Measurements from ENCODE around the gene ADCY5.
A peak's percentile ranks its signal among the peaks of the same experiment; 100 is the strongest.

Gene ADCY5

DNA sequence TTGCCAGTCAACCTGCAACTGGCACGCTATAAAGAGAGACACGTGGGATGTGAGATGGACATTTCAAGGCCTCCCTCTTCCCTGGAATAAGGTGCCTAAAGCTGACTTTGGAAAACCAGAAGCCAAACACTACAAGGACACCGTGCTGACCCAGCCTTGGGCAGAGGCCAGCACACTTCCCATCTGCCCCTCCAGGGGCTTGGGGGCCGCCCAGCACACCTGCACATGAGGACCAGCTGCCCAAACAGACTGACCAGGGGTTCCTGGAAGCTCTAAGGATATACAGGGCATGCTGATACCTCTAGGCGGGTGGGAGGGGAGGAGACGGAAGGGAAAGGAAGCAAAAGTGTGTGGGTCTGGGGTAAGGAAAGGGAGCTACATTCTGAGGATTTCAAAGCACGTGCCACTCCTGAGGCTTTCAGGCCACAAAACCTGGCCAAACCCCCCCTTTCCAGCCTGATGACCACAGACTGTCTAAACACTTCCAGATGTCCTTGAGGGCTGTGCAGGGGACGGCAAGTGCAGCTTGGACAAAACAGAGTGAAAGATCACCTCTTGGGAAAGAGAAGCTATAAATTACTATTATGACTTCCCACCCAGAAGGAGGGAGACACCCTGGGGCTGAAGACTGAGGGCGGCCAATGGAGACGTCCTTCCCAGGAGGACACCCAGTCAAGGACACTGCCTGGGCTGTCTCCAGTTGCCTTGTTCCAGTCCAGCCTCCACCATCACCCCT is 57.9 kb downstream of the ADCY5 start:
- Histone ChIP-seq H3K4me1 (ENCODE audit: control insufficient read depth in 5 of 5, insufficient read depth in 5 of 5, low read length in 5 of 5) (peaks cover 6 to 71% (median 40%) of the 10 kb centered on the region in 5 donors), H3K27ac (ENCODE audit: low read depth, low read length) (peak overlapping the region; percentile 74), H3K36me3 (ENCODE audit: control insufficient read depth in 5 of 5, insufficient read depth in 5 of 5, low read length in 5 of 5) (no peaks in the 10 kb centered on the region), H3K27me3 (ENCODE audit: control insufficient read depth in 5 of 5, insufficient read depth in 4 of 5, low read length in 5 of 5) (no peaks in the 10 kb centered on the region), H3K4me3 (ENCODE audit: low read depth in 1 of 5, low read length in 5 of 5) (no peak overlapping the region), H3K9ac (ENCODE audit: low read length in 5 of 5) (peak overlapping the region in 1 of 5 donors; percentile 42), H3K9me3 (ENCODE audit: control insufficient read depth in 5 of 5, low read length in 5 of 5) (no peaks in the 10 kb centered on the region)

DNA sequence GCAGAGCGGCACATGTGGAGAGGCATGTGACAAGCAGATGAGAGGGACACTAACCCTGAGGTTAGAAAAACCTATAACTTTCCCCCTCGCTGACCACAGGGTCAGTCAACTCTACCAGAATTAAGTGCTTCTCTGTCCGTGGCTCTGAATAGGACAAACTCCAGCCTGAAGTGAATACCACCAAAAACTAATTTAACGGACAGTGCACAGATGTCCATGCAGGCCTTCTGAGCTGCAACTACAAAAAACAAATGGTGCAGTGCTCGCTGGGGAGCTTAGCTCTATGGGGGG is 59.3 kb downstream of the ADCY5 start:
- Histone ChIP-seq H3K27ac (ENCODE audit: low read depth, low read length) (peak overlapping the region; percentile 43), H3K4me3 (ENCODE audit: low read depth in 1 of 5, low read length in 5 of 5) (no peak overlapping the region), H3K27me3 (ENCODE audit: control insufficient read depth in 5 of 5, insufficient read depth in 4 of 5, low read length in 5 of 5) (no peaks in the 10 kb centered on the region), H3K36me3 (ENCODE audit: control insufficient read depth in 5 of 5, insufficient read depth in 5 of 5, low read length in 5 of 5) (no peaks in the 10 kb centered on the region), H3K9ac (ENCODE audit: low read length in 5 of 5) (no peak overlapping the region), H3K9me3 (ENCODE audit: control insufficient read depth in 5 of 5, low read length in 5 of 5) (no peaks in the 10 kb centered on the region), H3K4me1 (ENCODE audit: control insufficient read depth in 5 of 5, insufficient read depth in 5 of 5, low read length in 5 of 5) (peaks cover 6 to 74% (median 45%) of the 10 kb centered on the region in 5 donors)

DNA sequence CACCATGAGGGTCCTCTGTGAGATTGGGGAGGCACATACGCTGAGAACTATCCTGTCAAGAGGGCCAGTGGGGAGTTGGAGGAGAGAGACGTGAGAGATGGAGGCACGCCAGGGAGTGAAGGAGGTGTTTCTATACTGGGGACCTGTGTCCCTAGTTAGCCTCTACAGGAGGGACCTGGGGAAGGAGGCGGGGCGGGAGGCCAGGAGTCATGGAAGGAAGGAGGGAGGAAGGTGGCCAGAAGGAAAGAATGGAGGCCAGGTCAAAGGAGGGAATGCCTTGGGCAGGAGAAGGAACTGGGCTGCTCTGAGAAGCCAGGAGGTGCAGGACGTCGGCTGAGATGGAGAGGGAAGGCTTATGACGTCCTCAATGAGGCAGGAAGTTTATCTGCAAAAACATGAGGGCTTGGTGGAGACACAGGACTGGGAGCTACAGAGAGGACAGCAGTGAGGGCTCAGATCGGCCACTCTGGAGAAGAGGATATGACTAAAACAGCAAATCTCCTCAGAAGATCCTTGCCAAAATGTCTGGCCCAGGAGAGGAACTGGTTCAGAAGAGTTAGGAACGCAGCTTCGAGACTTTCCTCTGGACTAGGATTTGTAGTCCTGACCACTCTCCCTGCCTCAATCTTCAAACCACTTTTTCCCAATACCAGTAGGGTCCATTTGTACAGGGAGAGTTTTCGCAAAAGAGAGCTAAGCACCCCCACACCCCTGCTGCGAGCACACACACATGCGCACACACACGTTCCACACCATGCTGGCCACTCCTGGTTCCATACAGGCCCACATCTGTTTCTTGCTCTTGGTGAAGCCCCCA is 59.9 kb downstream of the ADCY5 start:
- Histone ChIP-seq H3K36me3 (ENCODE audit: control insufficient read depth in 5 of 5, insufficient read depth in 5 of 5, low read length in 5 of 5) (no peaks in the 10 kb centered on the region), H3K27ac (ENCODE audit: low read depth, low read length) (peak overlapping the region; percentile 43), H3K4me1 (ENCODE audit: control insufficient read depth in 5 of 5, insufficient read depth in 5 of 5, low read length in 5 of 5) (peaks cover 6 to 77% (median 45%) of the 10 kb centered on the region in 5 donors), H3K4me3 (ENCODE audit: low read depth in 1 of 5, low read length in 5 of 5) (no peak overlapping the region), H3K9ac (ENCODE audit: low read length in 5 of 5) (no peak overlapping the region), H3K27me3 (ENCODE audit: control insufficient read depth in 5 of 5, insufficient read depth in 4 of 5, low read length in 5 of 5) (no peaks in the 10 kb centered on the region), H3K9me3 (ENCODE audit: control insufficient read depth in 5 of 5, low read length in 5 of 5) (no peaks in the 10 kb centered on the region)

DNA sequence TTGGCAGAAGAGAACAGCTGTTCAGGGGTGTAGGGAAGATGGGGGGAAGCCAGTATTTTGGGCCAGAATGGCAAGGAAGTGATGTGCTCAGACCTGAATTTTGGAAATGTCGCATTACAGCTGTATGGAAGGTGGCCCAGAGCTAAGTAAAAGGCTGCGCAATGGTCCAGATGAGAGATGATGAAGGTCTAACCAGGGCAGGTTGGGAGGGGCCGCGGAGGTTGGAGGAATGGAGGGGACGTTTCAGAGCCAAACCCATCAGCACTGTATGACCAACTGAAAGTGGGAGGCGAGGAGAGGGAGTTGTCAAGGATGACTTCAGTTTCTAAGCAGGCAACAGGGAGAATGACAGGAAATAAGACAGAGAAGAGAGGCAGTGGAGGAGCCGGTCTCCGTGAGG is 60.8 kb downstream of the ADCY5 start:
- H3K4me3 ChIP-seq (ENCODE audit: low read depth in 1 of 5, low read length in 5 of 5) = no peak overlapping the region
- no peaks in the 10 kb centered on the region for H3K27me3 ChIP-seq (ENCODE audit: control insufficient read depth in 5 of 5, insufficient read depth in 4 of 5, low read length in 5 of 5)
- H3K27ac ChIP-seq (ENCODE audit: low read depth, low read length) = peak overlapping the region; percentile 43
- no peaks in the 10 kb centered on the region for H3K9me3 ChIP-seq (ENCODE audit: control insufficient read depth in 5 of 5, low read length in 5 of 5)
- peaks cover 8 to 83% (median 48%) of the 10 kb centered on the region in 5 donors for H3K4me1 ChIP-seq (ENCODE audit: control insufficient read depth in 5 of 5, insufficient read depth in 5 of 5, low read length in 5 of 5)
- H3K9ac ChIP-seq (ENCODE audit: low read length in 5 of 5) = no peak overlapping the region
- no peaks in the 10 kb centered on the region for H3K36me3 ChIP-seq (ENCODE audit: control insufficient read depth in 5 of 5, insufficient read depth in 5 of 5, low read length in 5 of 5)

DNA sequence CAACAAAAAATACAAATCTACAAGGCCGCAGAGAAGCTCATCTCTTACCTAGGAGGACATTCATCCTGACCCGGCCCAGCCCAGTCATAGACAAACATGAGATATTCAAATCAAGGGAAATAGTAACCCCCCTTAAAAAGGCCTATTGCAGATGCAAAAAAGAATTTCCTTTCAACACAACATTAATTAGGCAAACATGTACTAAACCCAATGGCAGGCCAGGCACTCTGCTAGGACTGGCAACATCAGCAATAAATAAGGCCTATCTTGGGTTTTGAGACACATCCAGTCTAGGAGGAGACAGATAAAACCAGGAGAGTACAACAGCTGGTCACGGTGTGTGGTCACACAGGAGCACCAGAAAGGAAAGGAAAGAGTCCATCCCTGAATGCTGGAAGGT is 61.4 kb downstream of the ADCY5 start:
- H3K9ac ChIP-seq (ENCODE audit: low read length in 5 of 5) = no peak overlapping the region
- no peaks in the 10 kb centered on the region for H3K36me3 ChIP-seq (ENCODE audit: control insufficient read depth in 5 of 5, insufficient read depth in 5 of 5, low read length in 5 of 5)
- H3K27me3 ChIP-seq (ENCODE audit: control insufficient read depth in 5 of 5, insufficient read depth in 4 of 5, low read length in 5 of 5) = no peaks in the 10 kb centered on the region
- H3K4me1 ChIP-seq (ENCODE audit: control insufficient read depth in 5 of 5, insufficient read depth in 5 of 5, low read length in 5 of 5) = peaks cover 8 to 79% (median 42%) of the 10 kb centered on the region in 5 donors
- H3K27ac ChIP-seq (ENCODE audit: low read depth, low read length) = peak overlapping the region; percentile 43
- H3K9me3 ChIP-seq (ENCODE audit: control insufficient read depth in 5 of 5, low read length in 5 of 5) = no peaks in the 10 kb centered on the region
- no peak overlapping the region for H3K4me3 ChIP-seq (ENCODE audit: low read depth in 1 of 5, low read length in 5 of 5)

DNA sequence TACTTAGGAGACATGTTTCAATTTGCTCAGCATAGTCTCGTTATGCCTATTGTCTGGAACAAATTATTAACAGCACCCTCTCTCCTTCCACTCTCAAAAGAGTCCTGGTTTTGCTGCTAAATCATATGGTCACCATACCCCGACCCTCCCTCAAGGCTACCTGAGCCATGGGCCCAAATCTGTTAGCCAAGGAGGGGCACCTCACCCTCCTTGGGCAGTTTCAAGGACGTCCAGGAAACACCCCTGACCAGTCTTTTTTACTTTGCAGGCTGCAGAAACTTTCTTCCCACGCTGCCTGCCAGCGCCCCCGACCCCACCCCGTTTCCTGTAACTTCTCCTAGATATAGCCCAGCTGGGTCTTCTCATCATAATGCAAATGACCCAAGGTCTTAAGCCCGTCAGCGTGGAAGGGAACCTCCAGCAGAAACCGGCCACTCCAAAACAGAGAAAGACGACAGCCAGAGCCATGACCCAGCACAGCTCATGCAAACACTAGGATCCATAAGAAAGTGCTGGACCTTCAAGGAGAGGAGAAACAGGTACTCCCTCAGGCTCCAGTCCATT is 62.3 kb downstream of the ADCY5 start:
- Histone ChIP-seq H3K27ac (ENCODE audit: low read depth, low read length) (peak overlapping the region; percentile 43), H3K4me1 (ENCODE audit: control insufficient read depth in 5 of 5, insufficient read depth in 5 of 5, low read length in 5 of 5) (peaks cover 8 to 69% (median 36%) of the 10 kb centered on the region in 5 donors)

DNA sequence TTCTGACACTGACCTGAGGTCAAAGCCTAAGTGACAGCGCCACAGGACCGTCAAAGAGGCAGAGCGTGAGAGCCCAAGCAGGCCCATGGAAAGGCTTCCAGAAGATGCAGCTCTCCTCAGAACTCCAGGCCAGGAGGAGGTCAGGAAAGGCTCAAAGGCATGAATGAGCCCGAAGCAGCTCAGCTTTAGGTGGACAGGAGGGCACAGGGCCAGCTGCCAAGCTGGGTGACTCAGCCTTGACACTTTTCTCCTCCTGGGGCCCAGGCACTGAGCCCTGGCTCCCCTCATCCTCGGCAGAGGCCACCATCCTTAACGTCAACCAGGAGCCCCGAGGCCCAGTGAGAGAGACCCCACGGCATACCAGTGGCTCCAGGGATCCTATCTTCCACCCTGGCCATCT is 62.9 kb downstream of the ADCY5 start:
- peak overlapping the region; percentile 43 for H3K27ac ChIP-seq (ENCODE audit: low read depth, low read length)
- no peaks in the 10 kb centered on the region for H3K27me3 ChIP-seq (ENCODE audit: control insufficient read depth in 5 of 5, insufficient read depth in 4 of 5, low read length in 5 of 5)
- peaks cover 3 to 68% (median 36%) of the 10 kb centered on the region in 5 donors for H3K4me1 ChIP-seq (ENCODE audit: control insufficient read depth in 5 of 5, insufficient read depth in 5 of 5, low read length in 5 of 5)
- H3K9me3 ChIP-seq (ENCODE audit: control insufficient read depth in 5 of 5, low read length in 5 of 5) = no peaks in the 10 kb centered on the region
- H3K4me3 ChIP-seq (ENCODE audit: low read depth in 1 of 5, low read length in 5 of 5) = no peak overlapping the region
- H3K9ac ChIP-seq (ENCODE audit: low read length in 5 of 5) = no peak overlapping the region
- H3K36me3 ChIP-seq (ENCODE audit: control insufficient read depth in 5 of 5, insufficient read depth in 5 of 5, low read length in 5 of 5) = no peaks in the 10 kb centered on the region

More for the DNA sequence above, 62.3 kb downstream of the ADCY5 start:
- no peak overlapping the region for H3K4me3 ChIP-seq (ENCODE audit: low read depth in 1 of 5, low read length in 5 of 5)
- no peaks in the 10 kb centered on the region for H3K27me3 ChIP-seq (ENCODE audit: control insufficient read depth in 5 of 5, insufficient read depth in 4 of 5, low read length in 5 of 5)
- H3K9ac ChIP-seq (ENCODE audit: low read length in 5 of 5) = no peak overlapping the region
- no peaks in the 10 kb centered on the region for H3K9me3 ChIP-seq (ENCODE audit: control insufficient read depth in 5 of 5, low read length in 5 of 5)
- no peaks in the 10 kb centered on the region for H3K36me3 ChIP-seq (ENCODE audit: control insufficient read depth in 5 of 5, insufficient read depth in 5 of 5, low read length in 5 of 5)

DNA sequence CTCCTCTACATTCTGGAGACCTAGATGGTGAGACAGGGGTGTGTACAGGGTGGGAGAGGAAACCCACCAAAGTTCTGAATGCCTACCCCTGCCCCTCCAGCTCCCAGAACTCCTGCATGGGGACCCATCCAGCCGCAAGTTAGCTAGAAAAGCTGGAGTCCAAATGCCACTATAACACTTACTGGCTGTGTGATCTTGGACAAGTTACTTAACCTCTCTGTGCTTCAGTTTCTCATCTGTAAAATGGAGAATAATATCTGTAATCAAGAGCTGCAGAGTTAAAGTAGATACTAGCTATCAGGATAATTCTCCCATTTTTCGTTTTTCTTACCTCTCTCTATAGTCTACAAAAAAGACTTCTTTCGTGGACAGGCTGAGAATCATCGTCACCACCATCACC is 63.4 kb downstream of the ADCY5 start:
- Histone ChIP-seq H3K4me1 (ENCODE audit: control insufficient read depth in 5 of 5, insufficient read depth in 5 of 5, low read length in 5 of 5) (peaks cover 0 to 68% (median 34%) of the 10 kb centered on the region in 5 donors), H3K27me3 (ENCODE audit: control insufficient read depth in 5 of 5, insufficient read depth in 4 of 5, low read length in 5 of 5) (no peaks in the 10 kb centered on the region), H3K4me3 (ENCODE audit: low read depth in 1 of 5, low read length in 5 of 5) (no peak overlapping the region), H3K9ac (ENCODE audit: low read length in 5 of 5) (no peak overlapping the region), H3K9me3 (ENCODE audit: control insufficient read depth in 5 of 5, low read length in 5 of 5) (no peaks in the 10 kb centered on the region), H3K36me3 (ENCODE audit: control insufficient read depth in 5 of 5, insufficient read depth in 5 of 5, low read length in 5 of 5) (no peaks in the 10 kb centered on the region), H3K27ac (ENCODE audit: low read depth, low read length) (peak overlapping the region; percentile 43)

DNA sequence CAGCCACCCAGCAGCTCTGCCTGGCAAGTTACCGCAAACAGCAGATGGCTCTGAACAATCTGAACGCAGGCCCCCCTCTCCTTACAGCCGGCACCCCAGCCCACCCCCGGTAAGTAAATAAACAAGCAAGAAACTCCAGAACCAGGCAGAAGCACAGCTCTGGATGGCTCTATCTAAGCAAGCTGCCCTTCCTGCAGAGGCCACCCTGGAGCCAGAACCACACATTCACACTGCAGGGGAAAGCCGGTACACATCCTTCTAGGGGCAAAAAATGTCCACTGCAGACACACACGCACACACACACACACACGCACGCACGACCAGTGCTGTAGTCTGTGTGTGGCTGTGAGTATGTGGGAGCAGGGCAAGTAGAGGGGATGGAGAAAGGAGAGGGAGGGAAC is 63.9 kb downstream of the ADCY5 start:
- no peaks in the 10 kb centered on the region for H3K27me3 ChIP-seq (ENCODE audit: control insufficient read depth in 5 of 5, insufficient read depth in 4 of 5, low read length in 5 of 5)
- no peaks in the 10 kb centered on the region for H3K9me3 ChIP-seq (ENCODE audit: control insufficient read depth in 5 of 5, low read length in 5 of 5)
- no peak overlapping the region for H3K9ac ChIP-seq (ENCODE audit: low read length in 5 of 5)
- H3K27ac ChIP-seq (ENCODE audit: low read depth, low read length) = peak overlapping the region; percentile 13
- H3K4me3 ChIP-seq (ENCODE audit: low read depth in 1 of 5, low read length in 5 of 5) = no peak overlapping the region
- no peaks in the 10 kb centered on the region for H3K36me3 ChIP-seq (ENCODE audit: control insufficient read depth in 5 of 5, insufficient read depth in 5 of 5, low read length in 5 of 5)
- peaks cover 0 to 68% (median 36%) of the 10 kb centered on the region in 5 donors for H3K4me1 ChIP-seq (ENCODE audit: control insufficient read depth in 5 of 5, insufficient read depth in 5 of 5, low read length in 5 of 5)

DNA sequence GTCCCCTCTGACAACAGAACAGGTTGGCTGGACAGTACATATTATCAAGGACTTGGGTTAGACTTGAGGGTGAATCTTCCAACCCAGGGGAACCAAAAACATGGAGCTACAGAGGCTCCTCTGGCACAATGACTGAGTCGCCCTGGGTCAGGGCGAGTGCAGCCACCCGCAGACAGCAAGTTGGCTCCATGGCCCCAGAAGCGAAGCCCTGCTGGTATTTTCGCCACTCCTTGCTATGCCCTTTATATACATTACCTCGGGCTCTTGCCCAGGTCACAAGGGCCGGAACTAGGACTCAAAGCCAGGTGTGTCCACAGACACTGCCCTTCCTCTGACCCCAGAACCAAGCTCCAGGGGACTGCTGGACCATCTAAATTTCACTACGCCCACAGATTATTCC is 64.6 kb downstream of the ADCY5 start:
- no peaks in the 10 kb centered on the region for H3K27me3 ChIP-seq (ENCODE audit: control insufficient read depth in 5 of 5, insufficient read depth in 4 of 5, low read length in 5 of 5)
- no peak overlapping the region for H3K9ac ChIP-seq (ENCODE audit: low read length in 5 of 5)
- H3K4me3 ChIP-seq (ENCODE audit: low read depth in 1 of 5, low read length in 5 of 5) = no peak overlapping the region
- peaks cover 0 to 68% (median 43%) of the 10 kb centered on the region in 5 donors for H3K4me1 ChIP-seq (ENCODE audit: control insufficient read depth in 5 of 5, insufficient read depth in 5 of 5, low read length in 5 of 5)
- no peaks in the 10 kb centered on the region for H3K36me3 ChIP-seq (ENCODE audit: control insufficient read depth in 5 of 5, insufficient read depth in 5 of 5, low read length in 5 of 5)
- H3K27ac ChIP-seq (ENCODE audit: low read depth, low read length) = peak overlapping the region; percentile 13
- H3K9me3 ChIP-seq (ENCODE audit: control insufficient read depth in 5 of 5, low read length in 5 of 5) = no peaks in the 10 kb centered on the region

Data from subcutaneous abdominal adipose tissue (tissue), 5 donors.